ENCODE measurements around the gene RYR3.
"Not testable (repeated sequence)": the region's sequence is repeated elsewhere in the genome, so short reads cannot be mapped to it uniquely, and the experiment has no call there.

Gene RYR3

DNA sequence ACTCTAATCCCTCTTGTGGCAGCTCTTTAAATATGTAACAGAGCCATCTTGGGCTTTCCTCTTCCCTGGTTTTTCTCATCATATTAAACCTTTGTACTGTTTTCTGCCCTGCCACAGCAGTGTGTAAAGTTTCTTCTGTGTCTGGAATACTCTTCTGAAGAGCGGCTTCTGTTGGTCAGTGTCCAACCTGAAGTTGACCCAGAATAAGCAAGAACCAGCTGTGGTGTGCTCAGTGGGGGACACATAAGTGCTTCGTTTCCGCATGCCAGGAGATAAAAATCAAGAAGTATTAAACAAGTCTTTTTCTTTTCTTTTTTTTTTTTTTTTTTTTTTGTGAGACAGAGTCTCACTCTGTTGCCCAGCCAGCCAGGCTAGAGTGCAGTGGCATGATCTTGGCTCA lies 484.3 kb downstream of the RYR3 start:
- DNase-seq, result no peak

DNA sequence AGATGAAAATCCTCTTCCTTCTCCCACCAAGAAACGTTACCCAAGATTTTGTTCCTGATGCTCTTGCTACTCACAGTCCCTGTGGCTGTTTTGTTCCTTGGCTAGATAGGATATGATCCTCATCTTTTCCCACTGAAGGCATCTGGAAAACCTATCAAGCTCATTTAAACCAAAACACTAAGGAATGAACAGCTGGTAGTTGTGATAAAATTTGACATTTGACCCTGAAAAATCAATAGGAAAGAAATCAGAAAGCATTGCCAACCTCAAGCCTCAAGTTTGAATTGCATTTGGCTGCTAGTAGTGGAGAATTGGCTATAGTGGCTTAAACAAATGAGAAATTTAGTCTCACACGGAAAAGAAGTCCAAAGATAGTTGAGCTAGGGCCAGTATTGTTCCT lies 486.9 kb downstream of the RYR3 start:
- no peak for DNase-seq

DNA sequence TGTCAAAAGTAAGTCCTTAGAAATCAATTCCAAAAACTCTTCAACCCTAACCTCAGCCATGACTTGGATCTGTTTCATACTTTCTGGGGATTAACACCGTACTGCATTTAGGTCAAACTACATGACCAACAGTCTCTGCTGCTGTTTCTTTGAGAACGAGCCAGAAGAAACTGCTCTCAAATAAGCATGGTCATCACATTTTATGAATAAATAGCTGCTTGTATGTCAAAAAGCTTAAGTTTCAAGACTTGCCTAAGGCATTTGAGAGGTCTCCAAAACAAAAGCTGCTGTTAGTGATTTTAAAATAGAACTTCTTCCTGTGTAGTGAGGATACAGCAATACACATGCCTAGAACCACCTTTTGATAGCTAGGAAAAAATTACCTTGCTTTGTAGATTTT lies 491.2 kb downstream of the RYR3 start:
- DNase-seq, result no peak

DNA sequence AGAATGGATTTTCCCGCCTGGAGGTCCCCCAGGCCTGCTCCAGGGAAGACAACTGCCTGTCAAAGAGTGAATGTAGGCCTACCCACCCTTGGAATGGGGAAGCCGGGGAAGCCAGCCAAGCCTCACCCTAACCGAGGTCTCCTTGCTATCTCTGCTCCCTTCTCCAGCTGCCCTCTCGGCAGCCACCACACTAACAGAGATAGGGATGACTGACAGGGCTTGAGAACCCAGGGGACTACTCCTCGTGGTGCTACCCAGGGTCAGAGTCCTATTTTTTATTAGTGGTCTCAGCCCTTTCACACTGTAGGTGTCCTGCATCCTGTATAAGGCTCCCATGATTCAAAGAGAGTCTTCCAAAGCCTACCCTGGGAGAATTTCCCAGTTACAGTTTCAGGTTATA lies 496.9 kb downstream of the RYR3 start:
- DNase-seq, result no peak

DNA sequence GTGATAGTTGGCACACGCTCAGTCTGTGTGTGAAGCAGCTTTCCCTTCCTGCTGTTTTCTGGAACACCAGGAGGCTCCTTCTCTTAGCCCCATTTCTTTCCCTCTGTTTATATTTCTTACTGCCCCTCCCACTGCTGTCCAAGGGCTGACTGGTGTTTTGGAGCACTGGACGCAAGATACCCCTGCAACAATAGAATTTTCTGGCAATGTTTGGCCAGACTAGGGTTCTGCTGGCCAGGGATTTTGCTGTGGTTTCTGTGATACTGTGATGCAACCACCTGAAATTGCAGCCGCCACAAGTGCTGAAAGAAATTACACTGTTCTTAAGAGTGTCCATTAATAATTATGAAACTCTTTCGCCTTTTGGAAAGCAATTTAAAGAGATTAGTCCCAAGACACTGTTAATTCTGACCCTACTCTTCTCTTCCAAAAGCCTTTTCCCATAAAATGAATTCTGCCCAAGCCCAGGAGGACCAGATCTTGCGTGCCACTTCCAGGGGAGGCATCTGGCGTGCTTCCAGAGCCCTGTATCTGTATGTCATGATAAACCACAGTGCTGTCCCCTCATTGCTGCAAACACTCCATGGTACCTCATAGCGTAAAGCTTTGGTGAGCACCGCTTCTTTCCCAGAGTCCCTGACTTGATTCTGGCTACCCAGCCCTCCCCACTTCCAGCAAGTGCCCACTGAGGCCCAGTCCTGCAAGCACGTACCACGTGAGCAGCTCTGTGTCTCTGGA lies 498.1 kb downstream of the RYR3 start:
- DNase-seq, result no peak

DNA sequence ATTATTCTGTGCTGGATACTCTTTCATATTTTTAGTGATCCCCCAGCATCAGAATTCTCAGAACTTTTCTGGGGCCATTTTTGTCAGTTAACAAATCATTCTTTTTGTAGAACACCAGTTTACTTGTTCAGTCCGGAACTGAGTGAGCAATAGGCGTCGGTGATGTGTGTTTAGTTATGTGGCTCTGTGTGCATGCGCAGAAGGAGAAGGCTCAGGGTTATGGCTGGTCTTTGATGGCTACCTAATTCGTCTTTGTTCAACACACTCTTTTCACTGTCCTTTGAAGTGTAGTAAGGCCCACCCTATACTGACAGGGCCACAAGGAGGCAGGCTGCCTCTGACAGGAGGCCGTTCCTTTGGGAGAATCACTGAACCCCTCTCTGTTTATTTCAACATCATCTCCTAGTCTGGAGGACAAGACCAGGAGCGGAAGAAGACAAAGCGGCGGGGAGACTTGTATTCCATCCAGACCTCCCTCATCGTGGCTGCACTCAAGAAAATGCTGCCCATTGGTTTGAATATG lies 499.4 kb downstream of the RYR3 start:
- no peak for DNase-seq

DNA sequence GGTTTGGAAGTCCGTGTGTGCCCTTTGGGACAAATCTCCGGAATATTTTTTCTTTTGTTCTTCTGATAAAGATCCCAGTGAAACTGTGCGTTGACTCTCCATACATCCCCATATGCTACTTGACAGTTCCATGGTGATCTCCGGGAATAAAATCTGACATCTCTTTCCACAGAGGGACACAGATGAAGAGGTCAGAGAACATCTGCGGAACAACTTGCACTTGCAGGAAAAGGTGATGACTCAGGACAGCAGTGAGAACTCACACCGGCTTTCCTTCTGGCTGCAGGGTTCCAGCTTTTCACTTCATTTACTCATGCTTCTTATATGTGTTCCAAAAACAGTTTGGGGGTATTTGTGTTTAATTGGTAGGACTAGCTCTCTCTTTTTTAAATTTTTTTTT lies 500.0 kb downstream of the RYR3 start:
- no peak for DNase-seq

DNA sequence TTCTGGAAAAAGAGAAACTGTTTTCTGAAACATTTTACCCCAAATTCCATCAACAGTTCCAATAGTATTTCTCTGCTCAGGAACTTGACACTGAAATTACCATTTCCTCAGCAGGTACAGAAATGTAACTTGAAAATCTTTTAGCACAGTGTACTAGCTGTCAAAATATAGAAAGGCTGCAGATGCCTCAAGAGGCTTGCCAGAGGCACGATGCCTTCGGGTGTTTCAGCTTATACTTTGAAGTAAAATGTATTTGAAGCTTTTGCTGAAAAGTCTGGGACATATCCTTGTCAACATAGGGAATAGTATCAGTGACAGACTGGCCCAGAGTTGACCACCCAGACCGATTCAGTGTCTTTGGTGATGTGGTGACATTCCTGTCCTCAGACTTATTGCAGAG lies 503.1 kb downstream of the RYR3 start:
- DNase-seq, result no peak

DNA sequence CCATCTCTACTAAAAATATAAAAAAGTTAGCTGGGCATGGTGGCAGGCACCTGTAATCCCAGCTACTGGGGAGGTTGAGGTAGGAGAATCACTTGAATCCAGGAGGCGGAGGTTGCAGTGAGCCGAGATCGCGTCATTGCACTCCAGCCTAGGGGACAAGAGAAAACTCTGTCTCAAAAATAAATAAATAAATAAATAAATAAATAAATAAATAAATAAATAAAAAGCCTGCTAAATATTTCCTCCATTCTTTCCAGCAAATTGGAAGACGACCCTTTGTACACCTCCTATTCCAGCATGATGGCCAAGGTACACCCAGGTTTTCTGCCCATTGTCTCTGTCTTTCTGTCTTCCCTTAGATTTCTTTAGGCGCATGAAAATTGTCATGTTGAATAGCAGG lies 508.7 kb downstream of the RYR3 start:
- DNase-seq, result not testable (repeated sequence)

DNA sequence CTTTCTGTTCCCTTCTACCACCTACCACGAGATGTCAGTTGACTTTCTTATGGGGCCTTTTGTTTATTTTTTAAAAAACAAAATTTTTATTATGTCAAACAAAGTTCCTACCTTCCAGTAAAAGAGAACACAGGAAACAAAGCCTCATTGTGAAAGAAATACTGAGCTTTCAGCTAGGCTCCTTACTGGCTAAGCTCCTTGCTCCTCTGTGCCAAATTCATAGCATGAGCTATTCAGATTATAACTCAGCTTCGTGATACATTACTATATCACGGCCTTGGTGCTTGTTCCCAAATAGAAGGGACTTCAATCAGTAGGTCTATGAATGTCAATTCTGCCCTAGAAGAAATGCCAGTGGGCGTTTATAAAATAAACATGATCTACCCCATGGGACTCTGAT lies 511.7 kb downstream of the RYR3 start:
- no peak for DNase-seq

DNA sequence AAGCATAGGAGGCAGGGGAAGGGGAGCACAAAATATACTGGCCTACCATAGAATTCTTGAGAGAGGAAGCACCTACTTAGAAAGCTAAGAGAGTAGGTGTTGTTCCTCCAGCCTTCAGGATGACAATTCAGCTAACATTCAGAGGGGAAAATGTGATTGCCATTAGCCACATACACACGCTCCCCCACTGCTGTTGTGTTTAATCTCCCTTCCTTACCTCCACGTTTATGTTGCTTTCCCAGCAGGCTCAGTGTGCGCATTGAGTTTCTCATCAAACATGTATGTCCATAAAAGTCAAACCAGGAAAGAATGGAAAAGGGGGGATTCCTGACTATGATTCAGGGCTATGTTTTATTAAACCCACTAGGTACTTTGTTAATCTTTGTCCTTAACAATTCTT lies 512.4 kb downstream of the RYR3 start:
- no peak for DNase-seq

DNA sequence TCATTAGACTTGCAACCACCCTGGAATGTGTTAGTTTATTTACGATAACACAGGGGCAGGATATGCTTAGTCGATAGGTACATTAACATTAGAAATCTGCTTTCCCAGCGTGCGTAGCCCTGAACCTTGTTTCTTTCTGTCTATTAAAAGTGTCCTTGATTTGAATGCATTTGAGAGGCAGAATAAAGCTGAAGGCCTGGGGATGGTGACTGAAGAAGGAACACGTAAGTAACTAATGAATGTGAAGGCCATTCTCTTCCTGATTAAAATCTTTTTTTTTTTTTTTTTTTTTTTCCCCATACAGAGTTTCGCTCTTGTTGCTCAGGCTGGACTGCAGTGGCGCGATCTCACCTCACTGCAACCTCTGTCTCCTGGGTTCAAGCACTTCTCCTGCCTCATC lies 514.7 kb downstream of the RYR3 start:
- DNase-seq, result no peak

DNA sequence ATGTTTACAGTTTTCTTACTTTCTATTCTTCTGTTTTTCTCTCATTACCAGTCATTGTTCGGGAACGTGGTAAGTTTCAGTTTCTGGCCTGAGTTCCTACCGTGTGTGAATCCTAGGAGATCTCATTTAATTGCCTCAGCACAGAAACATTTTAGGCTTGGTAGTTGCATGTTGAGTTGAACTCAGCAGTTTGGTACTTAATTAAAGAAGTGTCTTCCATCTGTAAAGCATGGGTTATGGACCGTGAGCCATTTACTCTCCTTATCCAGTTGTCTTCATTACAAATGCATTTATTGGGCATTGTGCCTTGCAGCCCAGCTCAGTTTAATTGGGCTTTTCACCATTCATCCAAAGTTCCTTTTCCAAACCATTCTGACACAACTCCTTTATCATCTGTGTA lies 515.4 kb downstream of the RYR3 start:
- DNase-seq, result no peak

DNA sequence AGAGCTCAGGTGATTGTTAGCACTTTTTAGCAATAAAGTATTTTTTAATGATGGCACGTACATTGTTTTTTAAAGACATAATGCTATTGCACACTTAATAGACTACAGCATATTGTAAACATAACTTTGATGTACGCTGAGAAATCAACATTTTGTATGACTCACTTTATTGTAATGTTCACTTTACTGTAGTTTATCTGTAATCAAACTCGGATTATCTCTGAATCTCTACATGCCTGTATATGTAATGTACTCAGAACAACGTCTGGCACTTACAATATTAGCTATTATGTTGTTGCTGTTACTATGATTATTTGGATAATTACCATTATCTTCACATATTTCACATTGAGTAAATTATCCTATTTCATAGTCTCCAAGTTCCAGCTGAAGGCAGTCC lies 519.6 kb downstream of the RYR3 start:
- no peak for DNase-seq

DNA sequence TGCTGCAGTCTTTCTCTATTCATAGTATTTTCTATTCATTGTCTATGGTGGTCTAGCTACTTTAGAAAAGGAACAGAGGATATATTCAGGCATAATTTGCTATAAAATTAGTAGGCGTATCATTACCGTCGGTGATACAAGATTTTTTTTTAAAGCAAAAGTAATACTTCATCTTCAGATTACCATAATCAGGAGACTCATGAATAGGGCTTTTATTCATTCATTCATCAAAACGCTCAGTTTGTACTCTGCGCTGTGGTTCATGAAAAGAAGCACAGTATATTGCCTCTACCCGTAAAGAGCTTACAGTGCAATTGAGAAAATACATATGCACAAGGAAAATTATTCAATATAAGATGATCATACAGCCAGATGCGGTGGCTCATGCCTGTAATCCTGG lies 520.9 kb downstream of the RYR3 start:
- DNase-seq, result no peak

DNA sequence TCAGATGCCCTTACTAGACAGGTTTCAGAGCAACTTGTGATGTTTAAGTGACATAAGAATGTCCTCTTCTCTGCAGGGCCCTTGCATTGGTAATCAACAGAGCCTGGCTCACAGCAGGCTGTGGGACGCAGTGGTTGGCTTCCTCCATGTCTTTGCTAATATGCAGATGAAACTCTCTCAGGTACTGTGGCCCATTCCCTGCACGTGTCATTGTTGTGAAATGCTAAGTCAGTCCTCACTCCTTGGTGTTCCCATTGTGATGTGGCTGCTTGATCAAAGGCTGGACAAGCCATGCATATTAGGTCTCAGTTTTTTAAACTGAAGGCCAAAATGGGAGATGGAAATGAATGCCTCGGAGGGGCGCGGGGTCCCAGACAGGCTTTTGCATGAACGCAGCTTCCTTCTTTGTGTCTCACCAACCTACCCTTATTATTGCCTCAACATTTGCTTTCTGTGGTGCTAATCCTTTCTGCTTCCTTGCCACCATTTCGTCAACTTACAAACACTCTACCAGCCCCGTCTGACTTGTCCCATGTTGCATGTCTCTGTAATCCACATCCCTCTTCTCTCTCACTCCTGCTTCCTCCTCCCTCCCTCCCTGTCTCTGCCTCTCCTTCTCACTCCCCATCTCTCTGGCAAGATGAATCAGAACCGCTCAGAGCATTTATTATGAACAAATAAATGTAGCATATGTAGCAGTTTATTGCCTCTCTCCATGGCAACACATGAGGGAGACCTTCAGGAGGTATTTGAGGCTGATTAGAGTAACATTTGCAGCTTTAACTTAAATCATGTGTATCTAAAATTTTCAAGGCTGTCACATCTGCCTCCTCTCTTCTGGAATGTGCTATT lies 524.4 kb downstream of the RYR3 start:
- DNase-seq, result no peak

DNA sequence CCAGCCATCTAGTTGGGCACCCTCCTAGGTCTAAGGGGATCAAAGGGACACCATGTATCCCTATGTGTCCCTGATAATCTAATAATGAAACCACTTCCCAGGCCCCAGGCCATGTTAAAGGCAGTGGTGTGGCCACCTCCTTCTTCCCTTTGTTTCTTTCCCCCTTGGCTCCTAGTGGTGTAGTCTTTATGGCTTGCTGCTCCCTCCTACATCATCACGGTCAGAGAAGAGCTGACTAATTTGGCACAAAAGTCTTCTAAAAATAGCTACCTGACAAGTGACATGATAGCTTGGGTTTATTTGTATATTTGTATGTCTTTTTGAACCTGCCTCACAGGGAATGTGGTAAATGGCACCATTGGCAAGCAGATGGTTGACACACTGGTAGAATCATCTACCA lies 526.5 kb downstream of the RYR3 start:
- DNase-seq, result no peak

DNA sequence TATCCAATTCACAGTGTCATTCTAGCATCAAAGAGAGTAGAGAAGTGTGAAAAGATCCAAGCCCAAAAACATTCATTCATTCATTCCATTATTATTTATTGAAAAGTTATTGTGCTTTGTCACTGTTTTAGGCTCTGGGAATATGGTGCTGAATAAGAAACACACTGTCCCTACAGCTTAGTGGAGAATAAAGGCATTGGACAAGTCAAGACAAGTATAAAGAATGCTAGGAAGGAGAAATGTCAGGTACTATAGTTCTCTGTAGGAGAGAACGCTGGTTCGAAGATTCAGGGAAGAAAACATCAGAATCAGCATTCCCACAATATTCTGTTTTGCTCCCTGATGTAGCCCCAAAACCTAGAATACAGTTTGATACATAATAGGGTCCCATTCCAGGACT lies 528.8 kb downstream of the RYR3 start:
- DNase-seq, result no peak

DNA sequence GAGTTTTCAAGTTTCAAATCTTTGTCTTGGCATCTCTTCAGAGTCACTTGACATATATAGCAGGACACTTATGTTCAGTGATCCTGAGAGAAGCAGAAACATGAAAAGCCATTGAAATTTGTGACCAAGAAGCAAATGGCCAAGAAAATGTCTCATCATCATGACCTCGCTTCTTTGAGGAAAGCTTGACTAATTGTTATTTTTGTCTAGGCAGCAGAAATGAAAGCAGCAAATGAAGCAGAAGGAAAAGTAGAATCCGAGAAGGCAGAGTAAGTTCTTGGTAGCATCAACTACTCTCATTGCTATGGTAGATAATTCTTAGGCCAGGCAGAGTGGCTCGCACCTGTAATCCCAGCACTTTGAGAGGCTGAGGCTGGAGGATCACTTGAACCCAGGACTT lies 529.8 kb downstream of the RYR3 start:
- no peak for DNase-seq

DNA sequence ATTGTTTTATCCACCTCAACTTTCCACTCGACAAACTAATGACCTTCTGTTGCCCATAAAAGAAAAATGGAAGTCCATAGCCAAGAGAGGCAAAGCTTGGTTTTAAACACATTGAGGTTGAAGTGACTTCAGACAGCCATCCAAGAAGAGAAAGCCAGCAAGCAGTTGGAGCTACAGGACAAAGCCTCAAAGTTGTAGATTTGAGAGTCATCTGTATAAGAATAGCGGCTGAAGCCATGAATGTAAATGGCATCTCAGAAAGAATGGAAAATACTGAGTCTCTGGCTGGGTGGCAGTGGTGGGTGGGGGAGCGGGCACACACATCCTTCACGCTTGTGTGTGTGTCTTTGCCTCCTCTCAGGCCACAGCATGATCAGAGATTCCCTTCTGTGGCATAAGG lies 533.4 kb downstream of the RYR3 start:
- DNase-seq, result no peak

DNA sequence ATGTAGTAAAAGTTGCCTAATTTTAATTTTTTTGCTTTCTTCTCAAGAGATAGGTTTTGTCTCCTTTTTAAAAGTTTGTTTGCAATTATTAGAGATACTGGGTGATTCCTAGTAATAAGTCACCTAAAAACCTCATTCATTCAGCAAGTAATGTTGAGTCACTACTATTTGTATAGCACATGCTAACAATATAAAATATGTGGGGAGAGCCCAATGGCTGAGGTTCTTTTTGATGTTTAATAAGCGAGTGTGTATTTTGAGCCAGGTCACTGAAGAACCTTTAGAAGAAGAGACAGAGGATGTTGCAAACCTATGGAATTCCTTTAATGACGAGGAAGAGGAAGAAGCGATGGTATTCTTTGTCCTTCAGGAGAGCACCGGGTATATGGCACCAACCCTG lies 533.8 kb downstream of the RYR3 start:
- DNase-seq, result no peak

DNA sequence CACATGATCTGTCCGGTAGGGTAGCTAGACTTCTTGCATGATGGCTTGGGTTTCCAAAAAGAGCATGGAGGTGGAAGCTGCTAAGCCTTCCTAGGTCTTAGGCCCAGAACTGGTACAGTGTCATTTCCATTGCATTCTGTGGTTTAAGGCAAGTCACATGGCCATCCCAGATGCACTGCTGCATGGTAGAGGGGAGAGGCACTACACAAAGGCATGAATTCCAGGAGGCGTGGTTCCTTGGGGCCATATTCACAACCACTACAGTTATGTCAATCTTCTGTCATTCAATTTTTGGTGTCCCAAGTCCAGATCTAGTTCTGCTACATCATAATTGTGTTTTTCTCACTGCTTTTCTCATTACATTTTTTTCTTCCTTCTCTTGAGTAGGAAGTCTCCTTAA lies 535.4 kb downstream of the RYR3 start:
- no peak for DNase-seq

DNA sequence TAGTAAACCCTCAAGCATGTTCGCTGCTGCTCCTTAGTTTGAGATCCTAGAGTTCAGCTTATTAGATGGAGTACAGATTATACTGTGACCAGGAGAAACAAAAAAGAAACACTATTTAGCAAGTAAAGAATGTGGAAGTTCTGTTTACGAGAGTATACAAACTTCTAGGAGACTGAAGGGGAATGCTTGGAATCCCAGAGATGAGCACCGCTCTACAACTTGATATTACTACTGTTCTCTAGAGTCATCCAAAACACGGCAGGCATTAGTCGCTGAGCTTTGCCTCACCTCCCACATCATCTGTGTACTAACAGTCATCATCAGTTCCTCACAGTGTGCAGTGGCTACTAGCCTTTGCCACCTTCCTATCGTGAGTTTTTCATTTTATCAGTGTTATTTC lies 536.1 kb downstream of the RYR3 start:
- no peak for DNase-seq

DNA sequence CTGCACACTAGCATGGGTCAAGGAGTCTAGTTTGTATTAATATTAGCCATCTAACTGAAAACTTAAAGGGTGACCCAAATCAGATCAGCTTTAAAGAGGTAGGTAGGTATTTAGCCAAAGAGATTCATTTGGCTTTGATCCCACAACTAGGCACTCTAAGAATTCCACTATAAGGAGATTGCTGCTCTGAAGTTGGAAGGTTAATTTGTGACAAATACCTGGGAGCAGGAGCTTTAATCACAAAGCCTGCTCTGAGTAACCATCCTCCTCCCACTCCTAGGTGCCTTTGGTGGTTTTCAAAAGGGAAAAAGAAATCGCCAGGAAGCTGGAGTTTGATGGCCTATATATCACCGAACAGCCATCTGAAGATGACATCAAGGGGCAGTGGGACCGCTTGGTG lies 537.2 kb downstream of the RYR3 start:
- no peak for DNase-seq

DNA sequence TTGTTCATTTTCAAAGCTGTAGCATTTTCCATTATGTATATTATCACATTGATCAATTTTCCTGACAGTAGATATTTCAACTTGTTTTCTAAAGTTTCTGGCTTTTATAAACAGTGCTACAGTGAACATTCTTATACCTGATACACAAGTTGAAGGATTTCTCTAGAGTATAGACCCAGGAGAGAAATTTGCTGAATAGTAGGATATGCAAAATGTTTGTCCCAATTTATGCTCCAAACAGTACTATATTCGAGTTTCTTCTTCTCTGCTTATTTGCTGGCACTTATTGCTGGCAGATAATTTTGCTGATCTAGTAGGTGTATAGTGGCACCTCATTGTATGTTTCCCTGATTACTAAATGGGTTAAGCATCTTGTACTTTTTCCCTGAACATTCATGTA lies 540.3 kb downstream of the RYR3 start:
- DNase-seq, result no peak
